Measurements from ENCODE around the gene RASL11A.

GRCh38 chr13:27319404-27319803 is 48.8 kb downstream of the RASL11A start:
- no peak for TF ChIP-seq CTCF (IDR thresholded peaks at IDR 0.05)
- TF ChIP-seq POLR2A (IDR thresholded peaks at IDR 0.05), result no peak
